ENCODE data around the gene LILRB3.
"Not testable (repeated sequence)": the region's sequence is repeated elsewhere in the genome, so short reads cannot be mapped to it uniquely, and the experiment has no call there.

Gene LILRB3

DNA sequence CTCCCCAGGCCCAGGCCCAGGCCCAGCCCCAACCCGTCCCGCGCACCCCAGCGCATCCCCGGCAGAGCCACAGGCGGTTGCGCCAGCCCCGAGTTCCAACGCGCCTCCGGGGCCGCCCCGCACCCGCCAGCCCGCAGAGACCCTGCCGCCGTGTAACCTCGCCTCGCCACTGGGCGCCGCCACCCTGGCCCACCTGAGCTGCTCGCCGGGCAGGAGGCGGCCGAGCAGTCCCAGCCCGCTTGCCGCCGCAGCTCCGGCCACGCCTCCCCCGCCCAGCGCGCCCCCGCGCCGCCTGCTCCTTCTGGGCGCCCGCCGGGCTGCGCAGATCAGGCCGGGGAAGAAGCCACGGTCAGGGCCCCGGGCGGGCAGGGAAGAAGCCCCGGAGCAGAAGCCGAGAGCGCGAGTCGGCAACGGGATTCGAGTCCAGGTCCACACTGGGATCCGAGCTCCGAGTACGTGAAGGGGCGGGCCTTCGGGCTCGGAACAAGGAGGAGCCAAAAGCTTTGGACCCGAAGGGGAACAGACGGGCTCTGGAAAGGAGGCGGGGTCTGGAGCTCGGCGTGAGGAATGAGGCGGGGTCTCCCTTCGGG lies 33.6 kb downstream of the LILRB3 start, which contains the start of gene MBOAT7:
Gene MBOAT7, minus strand, starts transcription at position 436 of the 590 bp plus-strand sequence. CDS start 1,072 bp downstream, outside the sequence.
- no peak for DNase-seq

DNA sequence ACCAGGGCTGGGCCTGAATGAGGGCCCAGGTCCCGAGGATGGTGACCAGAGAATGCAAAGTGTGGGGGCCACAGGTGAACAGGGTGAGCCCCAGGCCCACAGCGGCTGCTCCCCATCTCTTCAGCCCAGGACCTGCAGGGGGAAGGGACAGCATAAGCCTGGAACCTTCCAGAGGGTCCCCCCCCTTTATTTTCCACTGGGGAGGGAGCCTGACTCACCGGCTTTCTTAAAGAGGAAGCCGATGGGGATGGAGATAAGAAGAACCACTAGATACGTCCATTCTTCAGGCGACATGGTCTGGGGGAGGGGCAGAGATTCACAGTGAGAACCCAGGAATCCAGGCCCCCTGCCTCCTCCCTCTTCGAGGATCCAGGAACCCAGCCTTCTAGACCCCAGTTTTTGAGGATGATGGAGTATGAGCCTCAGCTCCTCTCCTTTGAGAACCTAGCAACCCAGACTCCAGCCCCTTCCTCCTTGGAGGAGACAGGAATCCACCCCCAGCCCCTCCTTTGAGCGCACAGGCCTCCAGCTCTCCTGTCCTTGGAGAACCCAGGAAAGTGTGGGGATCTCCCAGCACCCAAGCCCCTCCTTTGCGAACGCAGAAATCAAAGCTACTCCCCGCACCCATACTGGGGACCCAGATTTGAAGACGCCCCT lies 34.5 kb downstream of the LILRB3 start:
- DNase-seq: peak; percentile 56

DNA sequence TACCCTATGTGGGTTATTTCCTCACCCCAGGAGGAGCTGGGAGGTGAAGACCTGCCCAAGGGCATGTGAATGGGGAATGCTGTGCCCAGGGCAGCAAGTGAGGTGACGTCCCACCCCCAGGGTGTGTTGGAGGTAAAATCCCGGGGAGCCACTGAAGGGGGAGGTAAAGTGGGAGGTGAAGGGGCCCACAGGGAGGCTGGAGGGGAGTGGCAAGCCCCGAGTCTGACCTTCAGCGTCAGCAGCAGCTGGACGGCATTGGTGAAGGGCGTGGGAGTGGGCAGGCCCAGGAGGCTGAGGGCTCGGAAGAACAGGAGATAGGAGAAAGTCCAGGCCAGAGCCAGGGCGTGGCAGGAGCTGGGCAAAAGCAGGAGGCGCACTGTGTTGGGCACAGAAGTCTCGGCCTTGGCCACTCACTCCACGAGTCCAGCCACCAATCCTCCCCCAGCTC lies 35.8 kb downstream of the LILRB3 start:
- no peak for DNase-seq

DNA sequence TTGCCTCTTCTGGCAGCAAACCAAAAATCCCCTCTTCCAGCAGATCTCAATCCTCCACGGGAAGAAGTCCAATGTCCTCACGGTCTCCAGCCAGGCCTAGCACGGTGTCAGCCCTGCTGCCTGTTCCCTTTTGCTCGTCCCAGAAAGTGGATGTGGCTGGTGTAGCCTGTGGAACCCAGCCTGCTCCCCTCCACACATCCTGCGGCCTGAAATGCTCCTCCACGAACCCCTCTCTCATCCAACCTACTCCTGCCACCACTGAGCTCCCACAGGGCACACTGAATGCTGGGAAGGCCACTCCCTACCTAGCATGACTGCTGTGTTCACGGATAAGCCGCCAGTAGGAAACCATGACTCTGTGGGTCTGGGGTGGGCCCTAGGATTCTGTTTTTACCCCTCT lies 36.5 kb downstream of the LILRB3 start:
- no peak for DNase-seq

DNA sequence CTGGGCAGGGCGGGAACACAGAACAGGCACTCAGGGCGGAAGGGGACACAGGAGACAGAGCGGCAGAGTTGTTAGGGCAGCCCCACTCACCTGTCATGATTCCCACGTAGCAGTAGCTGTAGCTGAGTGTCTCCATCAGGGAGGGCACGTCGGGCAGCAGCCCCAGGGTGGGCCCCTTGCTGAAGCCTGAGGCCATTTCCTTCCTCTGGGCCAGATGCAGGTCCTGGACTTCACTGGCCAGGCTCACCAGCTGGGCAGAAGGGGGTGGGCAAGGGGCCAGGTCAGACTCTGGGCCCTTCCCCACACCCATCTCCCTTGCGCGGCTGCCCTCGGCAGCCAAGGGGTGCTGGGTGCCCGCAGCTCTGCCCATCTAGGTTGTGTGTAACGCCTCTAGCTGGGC lies 39.4 kb downstream of the LILRB3 start:
- no peak for DNase-seq

DNA sequence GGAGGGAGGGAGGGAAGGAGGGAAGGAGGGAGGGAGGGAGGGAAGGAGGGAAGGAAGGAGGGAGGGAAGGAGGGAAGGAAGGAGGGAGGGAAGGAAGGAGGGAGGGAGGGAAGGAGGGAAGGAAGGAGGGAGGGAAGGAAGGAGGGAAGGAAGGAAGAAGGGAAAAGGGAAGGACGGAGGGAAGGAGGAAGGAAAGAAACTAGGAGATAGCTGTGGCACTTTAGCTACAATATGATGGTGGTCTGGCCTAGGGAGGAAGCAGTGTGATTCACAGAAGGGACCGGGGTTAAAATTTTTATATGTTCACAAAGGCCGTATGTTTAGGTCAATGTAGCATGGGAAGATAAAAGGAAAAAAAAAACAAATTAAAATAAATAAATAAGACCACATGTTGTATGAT lies 40.9 kb downstream of the LILRB3 start:
- DNase-seq: not testable (repeated sequence)

DNA sequence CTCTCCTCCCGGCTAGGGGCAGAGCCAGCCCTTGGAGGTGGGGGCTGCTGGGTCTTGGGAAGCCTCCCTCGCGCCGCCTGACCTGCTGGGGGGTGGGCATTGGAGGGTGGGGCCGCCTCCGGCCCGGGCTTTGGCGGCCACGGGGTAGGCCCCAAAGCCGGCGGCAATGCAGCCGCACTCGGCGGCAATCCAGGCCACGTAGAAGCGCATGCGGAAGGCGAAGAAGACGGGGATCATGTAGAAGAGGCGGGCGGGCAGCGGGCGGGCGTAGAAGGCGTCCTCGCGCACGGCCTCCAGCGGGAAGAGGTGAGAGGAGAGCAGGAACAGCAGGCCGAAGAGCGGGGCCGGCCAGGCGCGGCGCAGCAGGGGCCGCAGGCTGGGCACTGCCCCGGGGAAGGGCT lies 42.1 kb downstream of the LILRB3 start:
- DNase-seq: no peak

DNA sequence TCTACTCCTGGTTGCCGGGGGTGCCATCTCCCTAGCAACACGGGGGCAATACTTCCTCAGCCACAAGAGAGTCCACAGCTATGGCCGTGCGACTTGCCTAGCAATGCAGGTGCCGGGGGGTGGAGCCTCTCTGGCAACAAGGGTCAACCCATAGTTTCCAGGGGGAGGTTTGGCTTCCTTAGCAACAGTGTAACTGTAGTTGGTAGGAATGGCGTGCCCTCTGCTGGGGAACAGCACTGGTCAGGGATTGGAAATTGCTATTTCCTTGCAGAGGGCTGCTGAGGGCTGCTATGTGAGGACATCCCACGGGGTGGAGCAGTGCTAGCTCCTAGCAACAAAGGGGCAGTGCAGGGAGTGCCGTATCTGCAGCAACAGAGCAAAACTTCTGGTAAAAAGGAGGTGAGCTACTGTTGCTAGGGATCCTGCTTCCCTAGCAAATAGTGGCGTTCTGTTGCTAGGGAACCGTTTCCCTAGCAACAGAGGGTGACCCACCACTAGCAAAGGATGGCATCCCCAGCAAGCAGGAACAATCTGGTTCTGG lies 42.8 kb downstream of the LILRB3 start:
- DNase-seq: no peak

DNA sequence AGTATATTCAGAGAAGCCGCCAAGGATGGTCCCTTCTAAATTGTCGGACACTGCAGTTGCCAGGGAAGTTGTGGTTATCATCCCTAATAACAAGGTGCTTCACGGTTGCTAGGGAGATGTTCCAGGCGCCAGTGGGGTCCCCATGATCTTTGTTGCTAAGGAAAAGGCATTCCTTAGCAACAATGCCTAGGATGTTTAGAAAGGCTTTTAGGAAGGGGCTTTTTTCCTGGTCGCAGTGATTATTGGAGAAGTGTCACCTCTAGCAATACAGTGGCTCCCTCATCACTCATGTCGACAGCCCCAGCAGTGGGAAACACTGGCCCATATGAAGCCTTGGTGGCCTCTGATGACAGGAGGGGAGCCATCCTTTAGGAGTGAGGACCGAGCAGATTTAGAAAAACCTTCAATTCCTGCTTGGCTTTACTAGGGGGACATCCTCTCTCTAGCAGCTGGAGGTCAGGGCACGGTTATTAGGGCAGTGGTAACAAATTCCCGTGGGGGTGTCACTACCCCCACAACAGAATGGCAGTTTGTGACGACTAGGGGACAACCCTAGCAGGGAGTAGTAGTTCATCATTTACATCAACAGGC lies 43.5 kb downstream of the LILRB3 start:
- no peak for DNase-seq

DNA sequence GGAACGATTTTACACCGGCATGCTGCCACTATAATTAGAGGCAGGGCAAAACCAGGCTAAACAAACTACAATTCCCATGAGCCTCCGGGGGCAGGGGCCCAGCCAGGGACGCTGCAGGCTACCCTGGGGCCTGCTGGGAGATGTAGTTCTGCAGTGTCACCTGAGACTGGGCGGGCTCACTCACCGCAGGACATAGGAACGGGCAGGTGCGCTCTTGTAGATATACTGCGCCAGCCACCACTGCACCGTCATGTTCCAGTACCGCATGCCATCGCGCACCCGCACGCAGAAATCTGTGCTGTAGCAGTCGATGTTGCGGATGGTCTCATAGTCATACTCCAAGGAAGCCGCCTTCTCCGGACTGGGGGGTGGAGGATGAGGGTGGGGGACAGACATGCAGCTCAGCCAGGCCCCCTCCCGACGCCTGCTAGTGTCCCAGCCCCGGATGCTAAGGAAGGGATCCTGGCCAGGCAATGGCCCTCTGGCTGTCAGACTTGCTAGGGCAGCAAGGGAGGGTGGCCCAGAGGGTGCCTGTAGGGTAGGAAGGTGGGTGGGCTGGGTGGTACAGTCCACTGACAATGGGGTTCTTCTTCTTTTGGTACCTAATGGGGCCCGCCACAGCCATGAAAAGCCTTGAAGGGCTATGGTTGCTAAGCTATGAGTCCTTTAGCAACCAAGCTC lies 44.1 kb downstream of the LILRB3 start:
- no peak for DNase-seq

DNA sequence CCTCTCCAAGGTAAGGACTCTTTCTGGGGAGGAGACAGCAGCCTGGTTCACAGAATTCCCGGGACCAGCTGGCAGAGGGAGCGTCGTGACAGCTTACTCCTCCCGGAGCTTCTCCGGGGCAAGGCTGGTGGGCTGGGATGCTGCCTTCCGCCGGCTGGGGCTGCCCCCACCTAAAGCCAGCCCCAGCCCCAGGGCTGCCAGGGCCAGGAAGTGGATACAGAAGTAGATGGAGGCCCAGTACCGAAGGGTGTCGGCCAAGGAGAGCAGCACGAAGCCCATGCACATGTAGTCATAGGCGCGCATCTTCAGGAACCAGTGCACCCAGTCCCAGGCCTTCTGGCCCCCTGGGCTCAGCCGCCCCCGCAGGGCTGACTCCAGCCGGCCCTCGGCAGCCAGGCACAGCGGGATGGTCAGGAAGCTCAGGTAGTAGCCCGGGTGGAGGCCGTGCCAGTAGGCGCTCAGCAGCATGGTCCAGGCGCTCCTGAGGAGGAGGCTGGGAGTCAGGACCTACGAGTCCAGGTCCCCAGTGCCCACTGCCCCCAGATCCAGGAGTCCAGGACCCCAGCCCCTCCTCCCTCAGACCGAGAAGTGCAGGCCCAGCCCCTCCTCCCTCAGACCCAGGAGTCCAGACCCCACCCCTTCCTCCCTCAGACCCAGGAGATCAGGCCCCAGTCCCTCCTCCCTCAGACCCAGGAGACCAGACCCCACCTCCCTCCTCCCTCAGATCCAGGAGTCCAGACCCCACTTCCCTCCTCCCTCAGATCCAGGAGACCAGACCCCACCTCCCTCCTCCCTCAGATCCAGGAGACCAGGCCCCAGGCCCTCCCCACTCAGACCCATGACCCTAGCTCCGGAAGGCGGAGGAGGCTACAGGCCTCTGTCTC lies 48.6 kb downstream of the LILRB3 start:
- no peak for DNase-seq

DNA sequence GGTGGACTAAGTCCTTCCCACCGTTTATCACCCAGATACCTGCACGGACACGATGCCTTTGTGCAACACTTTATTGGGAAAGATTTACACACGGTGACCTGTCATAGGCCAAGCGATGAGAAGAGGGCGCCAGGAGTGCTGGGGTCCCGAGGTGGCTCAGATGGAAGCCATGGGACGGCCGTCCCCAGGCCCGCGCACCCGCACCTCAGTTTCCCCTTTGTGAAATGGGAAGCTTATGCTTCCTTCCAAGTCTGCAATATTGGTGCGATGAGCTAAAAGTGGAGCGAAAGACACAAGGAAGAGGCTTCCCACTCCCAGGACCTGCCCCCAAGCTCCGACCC lies 49.5 kb downstream of the LILRB3 start:
- DNase-seq: no peak

DNA sequence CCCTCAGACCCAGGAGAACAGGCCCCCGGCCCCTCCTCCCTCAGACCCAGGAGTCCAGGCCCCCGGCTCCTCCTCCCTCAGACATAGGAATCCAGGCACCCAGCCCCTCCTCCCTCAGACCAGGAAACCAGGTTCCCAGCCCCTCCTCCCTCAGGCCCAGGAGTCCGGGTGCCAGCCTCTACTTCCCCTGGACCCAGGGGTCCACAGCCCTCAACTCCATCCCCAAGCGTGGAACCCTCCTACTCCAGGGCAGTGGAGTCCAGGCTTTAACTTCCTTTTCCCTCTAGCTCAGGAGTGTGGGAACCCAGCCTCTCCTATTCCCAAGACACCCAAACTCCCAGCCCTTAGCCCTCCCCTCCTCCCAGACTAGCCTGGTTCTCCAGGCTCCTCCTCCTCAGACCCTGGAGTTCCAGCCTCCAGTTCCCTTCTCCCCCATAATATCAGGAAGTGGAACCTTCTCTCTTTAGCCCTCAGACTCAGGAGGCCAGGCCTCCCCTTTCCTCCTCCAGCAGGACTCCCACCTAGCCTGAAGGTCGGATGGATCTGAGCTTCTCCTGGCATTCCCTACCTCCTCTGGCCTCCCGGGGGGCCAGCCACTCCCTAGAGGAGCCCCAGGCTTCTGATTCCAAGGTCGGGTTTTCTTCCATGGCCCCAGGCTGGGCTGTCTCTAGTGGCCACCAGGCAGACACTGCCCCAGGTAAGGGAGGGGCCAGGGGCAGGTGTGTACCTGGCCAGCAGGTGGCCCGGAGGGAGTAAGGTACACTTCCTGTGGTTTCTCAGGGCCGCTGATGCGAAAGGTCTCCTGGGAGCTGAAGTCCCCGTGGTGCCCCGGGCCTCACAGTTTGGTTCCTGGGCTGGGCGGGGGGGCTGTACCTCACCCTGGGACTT lies 50.1 kb downstream of the LILRB3 start, which contains the start of gene TMC4:
Gene TMC4, minus strand, starts transcription at position 690 of the 888 bp plus-strand sequence. Its CDS starts 43 bp downstream, at position 647.
- DNase-seq: no peak

DNA sequence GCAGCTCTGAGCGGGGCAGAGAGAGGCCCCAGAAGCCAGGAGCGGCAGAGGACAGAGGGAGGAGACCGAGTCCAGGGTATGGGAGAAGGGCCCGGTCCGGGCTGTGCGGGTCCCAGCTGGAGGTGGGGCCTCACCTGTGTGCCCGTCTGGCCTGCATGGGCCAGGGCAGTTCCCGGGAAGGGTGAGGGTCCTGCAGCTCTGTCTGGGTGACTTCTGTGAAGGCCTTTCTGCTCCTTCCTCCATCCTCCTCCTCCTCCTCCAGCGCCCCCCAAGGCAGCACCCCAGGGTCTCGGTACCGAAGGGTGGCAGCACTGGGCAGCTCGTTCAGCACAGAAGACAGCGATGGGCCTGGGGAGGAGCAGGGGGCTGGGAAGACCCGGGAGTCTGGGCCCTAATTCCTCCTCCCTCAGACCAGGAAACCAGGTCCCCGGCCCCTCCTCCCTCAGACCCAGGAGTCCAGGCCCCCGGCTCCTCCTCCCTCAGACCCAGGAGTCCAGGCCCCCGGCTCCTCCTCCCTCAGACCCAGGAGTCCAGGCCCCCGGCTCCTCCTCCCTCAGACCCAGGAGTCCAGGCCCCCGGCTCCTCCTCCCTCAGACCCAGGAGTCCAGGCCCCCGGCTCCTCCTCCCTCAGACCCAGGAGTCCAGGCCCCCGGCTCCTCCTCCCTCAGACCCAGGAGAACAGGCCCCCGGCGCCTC lies 50.9 kb downstream of the LILRB3 start:
- not testable (repeated sequence) for DNase-seq

DNA sequence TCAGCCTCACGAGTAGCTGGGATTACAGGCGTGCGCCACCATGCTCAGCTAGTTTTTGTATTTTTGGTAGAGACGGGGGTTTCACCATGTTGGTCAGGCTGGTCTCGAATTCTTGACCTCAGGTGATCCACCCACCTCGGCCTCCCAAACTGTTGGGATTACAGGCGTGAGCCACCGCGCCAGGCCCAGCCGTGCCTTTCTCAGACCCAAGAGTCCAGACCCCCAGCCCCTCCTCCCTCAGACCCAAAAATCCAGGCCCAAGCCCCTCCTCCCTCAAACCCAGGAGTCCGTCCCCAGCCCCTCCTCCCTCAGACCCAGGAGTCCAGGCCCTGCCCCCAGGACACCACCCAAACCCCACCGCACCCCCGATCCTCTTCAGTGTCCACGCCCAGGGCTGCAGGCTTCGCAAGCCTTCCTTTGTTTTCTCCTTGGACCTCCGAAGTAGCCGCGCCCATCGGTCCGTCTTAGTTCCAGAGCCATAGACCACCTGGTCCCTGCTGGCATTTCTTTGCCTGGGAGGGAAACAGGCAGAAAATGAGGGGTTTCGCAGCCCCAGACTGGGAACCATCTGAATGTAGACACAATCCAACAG lies 53.6 kb downstream of the LILRB3 start:
- DNase-seq: no peak

DNA sequence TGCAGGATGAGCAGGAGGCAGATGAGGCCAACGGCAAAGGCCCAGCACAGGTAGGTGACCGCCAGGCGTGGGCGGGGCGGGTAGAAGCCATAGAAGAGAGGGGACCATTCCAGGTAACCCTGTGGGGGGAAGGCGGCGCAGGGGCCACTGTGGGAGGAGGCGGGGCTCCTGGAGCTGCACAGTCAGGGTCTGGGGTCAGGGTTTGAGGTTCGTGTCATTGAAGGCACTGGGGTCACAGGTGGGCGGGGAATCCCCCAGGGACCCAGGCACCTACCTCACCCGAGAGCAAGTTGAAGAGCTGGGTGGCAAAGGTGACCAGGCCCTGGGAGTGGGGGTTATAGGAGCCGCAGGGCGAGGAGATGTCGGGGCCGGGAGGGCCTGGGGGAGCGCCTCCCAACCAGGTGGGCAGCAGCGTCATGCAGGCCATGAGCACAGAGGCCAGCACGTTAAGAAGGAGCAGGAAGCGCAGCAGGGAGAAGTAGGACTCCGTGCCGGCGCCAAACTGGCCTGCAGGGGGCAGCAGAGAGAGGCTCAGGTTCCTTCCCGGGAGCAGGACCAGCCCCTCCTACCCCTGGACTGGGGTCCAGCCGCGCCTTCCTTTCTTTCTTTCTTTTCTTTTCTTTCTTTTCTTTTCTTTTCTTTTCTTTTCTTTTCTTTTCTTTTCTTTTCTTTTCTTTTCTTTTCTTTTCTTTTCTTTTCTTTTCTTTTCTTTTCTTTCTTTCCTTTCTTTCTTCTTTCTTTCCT lies 54.5 kb downstream of the LILRB3 start:
- DNase-seq: peak; percentile 84
